ENCODE data around the gene RFX5.

DNA sequence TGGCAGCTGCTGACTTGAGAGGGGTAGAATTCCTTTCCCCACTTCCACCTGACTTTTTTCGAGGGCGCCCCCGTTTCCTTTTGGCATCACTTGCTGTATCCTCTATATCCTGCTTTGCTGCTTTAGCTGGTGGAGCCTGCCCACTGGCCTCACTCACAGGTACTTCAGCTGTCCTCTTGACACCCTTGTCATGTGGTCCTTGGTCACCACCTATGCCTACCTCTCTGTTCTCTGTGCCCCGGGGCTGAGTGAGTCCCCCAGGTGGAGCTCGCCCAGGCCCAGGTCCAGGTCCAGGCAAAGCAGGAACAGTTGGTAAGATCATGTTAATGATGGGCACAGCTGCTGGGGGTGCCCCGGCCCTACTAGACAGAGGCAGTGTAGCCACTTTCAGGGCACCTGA is 4.5 kb downstream of the RFX5 start:
- TF ChIP-seq, protein P1, sequence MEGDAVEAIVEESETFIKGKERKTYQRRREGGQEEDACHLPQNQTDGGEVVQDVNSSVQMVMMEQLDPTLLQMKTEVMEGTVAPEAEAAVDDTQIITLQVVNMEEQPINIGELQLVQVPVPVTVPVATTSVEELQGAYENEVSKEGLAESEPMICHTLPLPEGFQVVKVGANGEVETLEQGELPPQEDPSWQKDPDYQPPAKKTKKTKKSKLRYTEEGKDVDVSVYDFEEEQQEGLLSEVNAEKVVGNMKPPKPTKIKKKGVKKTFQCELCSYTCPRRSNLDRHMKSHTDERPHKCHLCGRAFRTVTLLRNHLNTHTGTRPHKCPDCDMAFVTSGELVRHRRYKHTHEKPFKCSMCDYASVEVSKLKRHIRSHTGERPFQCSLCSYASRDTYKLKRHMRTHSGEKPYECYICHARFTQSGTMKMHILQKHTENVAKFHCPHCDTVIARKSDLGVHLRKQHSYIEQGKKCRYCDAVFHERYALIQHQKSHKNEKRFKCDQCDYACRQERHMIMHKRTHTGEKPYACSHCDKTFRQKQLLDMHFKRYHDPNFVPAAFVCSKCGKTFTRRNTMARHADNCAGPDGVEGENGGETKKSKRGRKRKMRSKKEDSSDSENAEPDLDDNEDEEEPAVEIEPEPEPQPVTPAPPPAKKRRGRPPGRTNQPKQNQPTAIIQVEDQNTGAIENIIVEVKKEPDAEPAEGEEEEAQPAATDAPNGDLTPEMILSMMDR (IDR thresholded peaks at IDR 0.05; ENCODE audit: low read depth, low read length, poor library complexity, severe bottlenecking), result no peak
- TF ChIP-seq EZH2phosphoT487 (IDR thresholded peaks at IDR 0.05; ENCODE audit: borderline replicate concordance, low read length), result no peak
